ENCODE measurements around the gene PRCD. TPM values are rescaled to one million over a fixed set of nuclear protein-coding genes. Genes with fewer than 3 reads are reported as not detected.
A peak's percentile ranks its signal among the peaks of the same experiment; 100 is the strongest.

The PRCD gene
- total and polyA plus RNA-seq, 8 donors: 0.55 to 7.3 (median 1.1) TPM

DNA sequence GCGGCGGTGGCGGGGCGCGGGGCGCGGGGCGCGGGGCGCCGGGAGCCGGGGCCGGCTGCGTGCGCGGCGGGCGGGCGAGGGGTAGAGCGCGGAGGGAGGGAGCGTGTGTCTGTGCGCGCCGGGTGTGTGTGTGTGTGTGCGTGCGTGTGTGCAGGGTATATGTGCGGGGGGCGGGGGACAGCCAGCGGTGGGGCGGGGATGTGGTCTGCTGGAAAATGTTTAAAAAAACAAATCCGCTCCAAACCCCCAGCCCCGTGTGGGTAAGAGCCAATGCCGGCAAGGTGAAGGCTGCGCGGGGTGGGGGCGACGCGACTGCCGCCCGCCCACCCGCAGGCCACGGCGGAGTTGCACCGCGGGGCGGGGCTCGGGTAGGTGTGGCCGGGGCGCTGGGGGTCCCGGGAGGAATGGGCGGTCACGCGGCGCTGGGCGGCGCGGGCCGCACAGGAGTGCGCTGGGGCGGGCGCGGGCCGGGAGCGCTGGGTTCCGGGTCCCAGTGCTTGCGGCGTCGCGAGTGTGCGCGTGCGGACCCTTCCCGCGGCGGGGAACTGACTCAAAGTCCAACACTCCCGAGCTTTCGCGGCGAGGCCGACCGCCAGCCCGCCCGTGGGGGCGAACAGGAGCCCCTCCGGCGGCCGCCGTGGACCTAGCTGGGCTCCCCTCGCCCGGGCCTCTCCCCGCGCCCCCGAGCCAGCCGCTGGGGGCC is 2.1 kb upstream of the PRCD start, which contains the start of gene CYGB:
TSS of gene CYGB (minus strand) at position 132 of the 703 bp plus-strand sequence. CDS start 167 bp downstream, outside the sequence.
- H3K36me3 ChIP-seq: no peaks in the 10 kb centered on the region
- H3K4me1 ChIP-seq: peaks cover 0 to 3% (median 3%) of the 10 kb centered on the region in 3 donors
- no peak within 1 kb of the TSS for H3K27ac ChIP-seq
- TF ChIP-seq, protein P1, sequence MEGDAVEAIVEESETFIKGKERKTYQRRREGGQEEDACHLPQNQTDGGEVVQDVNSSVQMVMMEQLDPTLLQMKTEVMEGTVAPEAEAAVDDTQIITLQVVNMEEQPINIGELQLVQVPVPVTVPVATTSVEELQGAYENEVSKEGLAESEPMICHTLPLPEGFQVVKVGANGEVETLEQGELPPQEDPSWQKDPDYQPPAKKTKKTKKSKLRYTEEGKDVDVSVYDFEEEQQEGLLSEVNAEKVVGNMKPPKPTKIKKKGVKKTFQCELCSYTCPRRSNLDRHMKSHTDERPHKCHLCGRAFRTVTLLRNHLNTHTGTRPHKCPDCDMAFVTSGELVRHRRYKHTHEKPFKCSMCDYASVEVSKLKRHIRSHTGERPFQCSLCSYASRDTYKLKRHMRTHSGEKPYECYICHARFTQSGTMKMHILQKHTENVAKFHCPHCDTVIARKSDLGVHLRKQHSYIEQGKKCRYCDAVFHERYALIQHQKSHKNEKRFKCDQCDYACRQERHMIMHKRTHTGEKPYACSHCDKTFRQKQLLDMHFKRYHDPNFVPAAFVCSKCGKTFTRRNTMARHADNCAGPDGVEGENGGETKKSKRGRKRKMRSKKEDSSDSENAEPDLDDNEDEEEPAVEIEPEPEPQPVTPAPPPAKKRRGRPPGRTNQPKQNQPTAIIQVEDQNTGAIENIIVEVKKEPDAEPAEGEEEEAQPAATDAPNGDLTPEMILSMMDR (IDR thresholded peaks at IDR 0.05): no peak
- intact Hi-C loops (cut with DNase I): loop anchor here in 1 of 3 donors (10.0 kb wide), 1 partner anchor 167 kb away; no protein-coding TSS in a partner anchor
- H3K27me3 ChIP-seq: no peaks in the 10 kb centered on the region
- DNase-seq (peak in 1 of 6 donors; percentile 68), FAIRE-seq (no peak), ATAC-seq (no peak)
- 6% methylated on average over 30 to 95 of the region's 95 CpGs for WGBS, 2 donors
- no peaks in the 10 kb centered on the region for H3K9me3 ChIP-seq
- peak within 1 kb of the TSS in 3 of 4 donors; percentile 5 to 39 (median 33) for H3K4me3 ChIP-seq

DNA sequence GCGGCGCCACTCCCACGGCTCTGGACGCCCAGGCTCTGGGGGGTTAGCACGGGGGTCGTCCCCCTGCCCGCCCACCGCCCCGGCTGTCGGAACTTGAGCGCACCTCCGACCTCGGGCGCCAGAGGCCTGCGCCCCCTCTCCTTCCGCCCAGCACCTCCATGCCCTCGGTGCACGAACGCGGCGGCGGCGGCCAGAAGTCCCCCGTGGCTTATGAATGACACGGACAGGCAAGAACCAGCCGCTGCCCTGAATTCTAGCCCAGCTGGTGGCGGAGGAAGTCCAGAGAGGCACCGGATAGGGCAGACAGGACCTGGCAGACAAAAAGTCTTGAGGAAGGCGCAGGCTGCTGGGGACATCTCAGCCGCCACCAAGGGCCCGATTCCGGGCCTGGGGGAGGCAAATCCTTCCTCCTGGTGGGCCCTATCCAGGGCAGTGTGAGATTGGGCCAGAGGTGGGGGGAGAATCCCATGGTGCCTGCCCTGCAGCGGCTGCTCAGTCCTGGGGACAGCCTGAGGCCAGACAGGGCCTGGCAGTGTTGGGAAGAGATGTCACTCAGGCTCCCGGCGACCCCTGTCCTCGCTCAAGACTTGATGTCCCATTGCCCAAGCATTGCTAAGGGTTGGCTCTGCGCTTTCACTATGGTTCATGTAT is 1.4 kb upstream of the PRCD start:
- DNase-seq (no peak), FAIRE-seq (no peak), ATAC-seq (no peak)
- H3K27me3 ChIP-seq: no peaks in the 10 kb centered on the region
- no peak overlapping the region for H3K27ac ChIP-seq
- 43 to 56% methylated on average over 29 to 37 of the region's 37 CpGs for WGBS, 2 donors
- H3K4me1 ChIP-seq: peaks cover 0 to 3% (median 3%) of the 10 kb centered on the region in 3 donors
- peak overlapping the region in 3 of 4 donors; percentile 5 to 39 (median 33) for H3K4me3 ChIP-seq
- no peaks in the 10 kb centered on the region for H3K9me3 ChIP-seq
- intact Hi-C loops (cut with DNase I): loop anchor here in 1 of 3 donors (10.0 kb wide), 1 partner anchor 166 kb away; no protein-coding TSS in a partner anchor
- TF ChIP-seq, protein P1 (IDR thresholded peaks at IDR 0.05): no peak
- no peaks in the 10 kb centered on the region for H3K36me3 ChIP-seq

DNA sequence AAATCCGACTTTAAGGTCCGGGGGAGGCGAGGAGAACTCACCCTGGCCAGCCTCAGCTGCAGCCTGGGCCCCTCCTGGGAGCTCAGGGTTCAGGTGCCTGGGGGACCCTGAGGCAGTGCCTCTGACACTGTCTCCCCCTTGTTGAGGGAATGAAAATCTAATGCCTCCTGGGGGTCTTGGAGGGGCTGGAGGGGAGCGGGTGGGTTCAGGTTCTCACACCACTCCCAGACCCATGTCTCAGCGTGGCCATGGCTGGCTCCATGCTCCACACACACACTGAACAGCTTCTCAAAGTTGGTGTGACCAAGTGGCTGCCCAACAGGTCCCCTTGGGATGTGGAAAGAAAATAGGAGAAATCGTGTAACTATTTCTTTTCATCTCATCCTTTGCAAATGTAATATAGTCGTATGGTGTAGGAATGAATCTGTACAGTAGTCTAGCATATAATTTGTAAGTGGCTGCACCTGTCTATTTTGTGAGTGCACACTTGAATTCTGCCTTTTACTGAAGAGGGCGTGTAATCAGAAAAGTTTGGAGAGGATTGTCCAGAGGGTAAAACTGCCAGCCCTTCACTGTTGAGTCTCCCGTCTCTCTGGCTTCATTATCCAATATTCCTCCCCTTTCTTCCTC is 788 bp upstream of the PRCD start:
- H3K9me3 ChIP-seq: no peaks in the 10 kb centered on the region
- WGBS, 2 donors: 86 to 87% methylated on average over 9 of the region's 9 CpGs
- DNase-seq (peak in 1 of 6 donors; percentile 27), ATAC-seq (no peak), FAIRE-seq (no peak)
- TF ChIP-seq, protein P1 (IDR thresholded peaks at IDR 0.05): no peak
- no peak overlapping the region for H3K27ac ChIP-seq
- intact Hi-C loops (cut with DNase I): loop anchor here in 1 of 3 donors (10.0 kb wide), 1 partner anchor 166 kb away; no protein-coding TSS in a partner anchor
- no peak overlapping the region for H3K4me3 ChIP-seq
- no peaks in the 10 kb centered on the region for H3K27me3 ChIP-seq
- H3K36me3 ChIP-seq: no peaks in the 10 kb centered on the region
- H3K4me1 ChIP-seq: peaks cover 0 to 3% (median 3%) of the 10 kb centered on the region in 3 donors

DNA sequence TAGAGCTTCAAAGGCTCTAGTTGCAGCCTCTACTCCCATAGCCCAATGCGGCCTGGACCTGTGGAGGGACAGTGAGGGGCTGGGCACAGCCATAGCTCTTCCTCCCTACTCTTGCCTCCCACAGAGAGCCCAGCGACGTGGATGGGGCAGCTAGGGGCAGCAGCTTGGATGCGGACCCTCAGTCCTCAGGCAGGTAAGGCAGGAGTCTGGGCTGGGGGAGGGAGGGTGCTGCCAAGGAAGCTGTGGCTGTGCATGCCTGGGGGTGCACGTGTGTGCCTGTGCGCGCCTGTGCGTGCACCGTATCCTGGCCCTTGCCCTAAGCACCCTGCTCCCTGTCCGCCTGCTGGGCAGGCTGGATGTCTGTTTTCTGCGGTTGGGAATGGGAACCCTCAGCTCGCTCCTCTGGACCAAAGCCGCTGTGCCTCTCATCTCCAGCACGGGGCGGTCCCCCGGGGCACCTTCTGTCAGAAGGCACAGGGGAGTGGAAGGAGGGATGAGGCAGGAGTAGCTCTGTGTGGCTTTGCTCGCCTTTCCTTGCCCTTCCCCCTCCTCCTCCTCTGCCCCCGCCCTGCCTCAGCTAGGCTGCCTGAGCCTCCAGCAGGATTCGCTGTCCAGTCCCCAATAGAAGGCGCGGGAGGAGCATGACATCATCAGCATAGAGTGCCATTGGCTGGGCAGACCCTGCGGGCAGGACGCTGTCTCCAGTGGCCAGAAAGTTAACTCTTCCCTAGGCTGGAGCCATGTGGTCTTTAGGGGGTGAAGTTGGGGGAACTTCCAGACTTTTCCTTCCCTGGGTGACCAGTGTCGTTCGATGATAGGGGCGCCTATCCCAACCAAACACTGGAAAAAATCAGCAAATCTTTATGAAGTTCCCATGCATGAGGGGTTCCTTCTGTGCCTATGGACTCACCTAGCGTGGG is 797 bp downstream of the PRCD start:
- DNase-seq (peak; percentile 80 to 93 (median 88)), ATAC-seq (peak; percentile 96 to 98 (median 97)), FAIRE-seq (peak; percentile 71)
- TF ChIP-seq, protein P1 (IDR thresholded peaks at IDR 0.05): peak in 2 of 4 donors; percentile 7 to 10
- Histone ChIP-seq H3K4me3 (peak overlapping the region in 2 of 4 donors; percentile 23 to 31), H3K36me3 (no peaks in the 10 kb centered on the region), H3K9me3 (no peaks in the 10 kb centered on the region), H3K27ac (peak overlapping the region in 1 of 4 donors; percentile 16), H3K27me3 (no peaks in the 10 kb centered on the region), H3K4me1 (peaks cover 2 to 16% (median 3%) of the 10 kb centered on the region in 3 donors)
- intact Hi-C loops (cut with DNase I): no loop called here
- 13 to 15% methylated on average over 19 to 27 of the region's 27 CpGs for WGBS, 2 donors

Data from pancreas (tissue), 10 donors.